Fibroblast of mammary gland (primary cell): Measurements from ENCODE around the gene POLD2.

Source experiments
- DNase-seq: peaks from one replicate; pipeline ENCODE4 v3.0.0-alpha.2; 2010; ENCODE audit warnings: low read depth
- H3K4me3 ChIP-seq: 2 replicates; pipeline ENCODE4 v1.5.1; 2011; ENCODE audit warnings: low read depth, mild to moderate bottlenecking, low read length, moderate library complexity; ENCODE audit not compliant: control insufficient read depth
- TF ChIP-seq, protein P1 (sequence below): conservative IDR thresholded peaks from 2 replicates; pipeline ENCODE4 v1.5.1; 2011; ENCODE audit warnings: low read depth, low read length, inconsistent platforms; ENCODE audit not compliant: control insufficient read depth, insufficient read depth

POLD2 gene

DNA sequence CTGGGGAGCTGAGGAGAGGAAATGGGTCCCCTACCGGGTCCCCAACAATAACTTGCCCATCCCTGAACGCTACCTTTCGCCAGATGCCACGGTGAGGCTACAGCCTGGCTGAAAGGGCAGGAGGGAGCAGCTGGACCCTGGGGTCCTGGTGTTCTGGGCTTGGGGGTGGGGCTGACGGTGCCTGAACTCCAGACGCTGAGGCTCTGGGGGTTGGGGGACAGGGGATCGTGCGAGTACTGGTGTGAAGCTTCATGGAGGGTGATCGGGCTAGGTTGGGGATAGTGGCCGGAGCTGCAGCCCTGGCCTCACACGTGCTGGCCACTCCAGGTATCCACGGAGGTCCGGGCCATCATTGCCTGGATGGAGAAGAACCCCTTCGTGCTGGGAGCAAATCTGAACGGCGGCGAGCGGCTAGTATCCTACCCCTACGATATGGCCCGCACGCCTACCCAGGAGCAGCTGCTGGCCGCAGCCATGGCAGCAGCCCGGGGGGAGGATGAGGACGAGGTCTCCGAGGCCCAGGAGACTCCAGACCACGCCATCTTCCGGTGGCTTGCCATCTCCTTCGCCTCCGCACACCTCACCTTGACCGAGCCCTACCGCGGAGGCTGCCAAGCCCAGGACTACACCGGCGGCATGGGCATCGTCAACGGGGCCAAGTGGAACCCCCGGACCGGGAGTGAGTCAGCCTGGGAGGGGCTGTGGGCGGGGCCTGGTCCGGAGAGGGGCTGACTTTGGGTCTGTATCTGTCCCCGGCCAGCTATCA lies 10.9 kb downstream of the POLD2 start:
- no peak overlapping the region for H3K4me3 ChIP-seq
- TF ChIP-seq, protein P1, sequence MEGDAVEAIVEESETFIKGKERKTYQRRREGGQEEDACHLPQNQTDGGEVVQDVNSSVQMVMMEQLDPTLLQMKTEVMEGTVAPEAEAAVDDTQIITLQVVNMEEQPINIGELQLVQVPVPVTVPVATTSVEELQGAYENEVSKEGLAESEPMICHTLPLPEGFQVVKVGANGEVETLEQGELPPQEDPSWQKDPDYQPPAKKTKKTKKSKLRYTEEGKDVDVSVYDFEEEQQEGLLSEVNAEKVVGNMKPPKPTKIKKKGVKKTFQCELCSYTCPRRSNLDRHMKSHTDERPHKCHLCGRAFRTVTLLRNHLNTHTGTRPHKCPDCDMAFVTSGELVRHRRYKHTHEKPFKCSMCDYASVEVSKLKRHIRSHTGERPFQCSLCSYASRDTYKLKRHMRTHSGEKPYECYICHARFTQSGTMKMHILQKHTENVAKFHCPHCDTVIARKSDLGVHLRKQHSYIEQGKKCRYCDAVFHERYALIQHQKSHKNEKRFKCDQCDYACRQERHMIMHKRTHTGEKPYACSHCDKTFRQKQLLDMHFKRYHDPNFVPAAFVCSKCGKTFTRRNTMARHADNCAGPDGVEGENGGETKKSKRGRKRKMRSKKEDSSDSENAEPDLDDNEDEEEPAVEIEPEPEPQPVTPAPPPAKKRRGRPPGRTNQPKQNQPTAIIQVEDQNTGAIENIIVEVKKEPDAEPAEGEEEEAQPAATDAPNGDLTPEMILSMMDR = no peak
- no peak for DNase-seq

DNA sequence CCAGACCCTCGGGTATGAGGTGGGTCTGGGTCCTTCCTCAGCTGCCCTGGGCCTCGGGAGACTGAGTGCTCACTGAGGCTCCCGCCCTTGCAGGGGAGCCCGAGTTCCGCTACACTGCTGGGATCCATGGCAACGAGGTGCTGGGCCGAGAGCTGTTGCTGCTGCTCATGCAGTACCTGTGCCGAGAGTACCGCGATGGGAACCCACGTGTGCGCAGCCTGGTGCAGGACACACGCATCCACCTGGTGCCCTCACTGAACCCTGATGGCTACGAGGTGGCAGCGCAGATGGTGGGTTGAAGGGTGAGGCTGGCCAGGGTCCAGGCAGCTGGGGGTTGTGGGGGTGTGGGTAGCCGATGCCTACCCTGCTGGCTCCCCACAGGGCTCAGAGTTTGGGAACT lies 11.6 kb downstream of the POLD2 start:
- H3K4me3 ChIP-seq = no peak overlapping the region
- no peak for DNase-seq
- TF ChIP-seq, protein P1 = no peak

DNA sequence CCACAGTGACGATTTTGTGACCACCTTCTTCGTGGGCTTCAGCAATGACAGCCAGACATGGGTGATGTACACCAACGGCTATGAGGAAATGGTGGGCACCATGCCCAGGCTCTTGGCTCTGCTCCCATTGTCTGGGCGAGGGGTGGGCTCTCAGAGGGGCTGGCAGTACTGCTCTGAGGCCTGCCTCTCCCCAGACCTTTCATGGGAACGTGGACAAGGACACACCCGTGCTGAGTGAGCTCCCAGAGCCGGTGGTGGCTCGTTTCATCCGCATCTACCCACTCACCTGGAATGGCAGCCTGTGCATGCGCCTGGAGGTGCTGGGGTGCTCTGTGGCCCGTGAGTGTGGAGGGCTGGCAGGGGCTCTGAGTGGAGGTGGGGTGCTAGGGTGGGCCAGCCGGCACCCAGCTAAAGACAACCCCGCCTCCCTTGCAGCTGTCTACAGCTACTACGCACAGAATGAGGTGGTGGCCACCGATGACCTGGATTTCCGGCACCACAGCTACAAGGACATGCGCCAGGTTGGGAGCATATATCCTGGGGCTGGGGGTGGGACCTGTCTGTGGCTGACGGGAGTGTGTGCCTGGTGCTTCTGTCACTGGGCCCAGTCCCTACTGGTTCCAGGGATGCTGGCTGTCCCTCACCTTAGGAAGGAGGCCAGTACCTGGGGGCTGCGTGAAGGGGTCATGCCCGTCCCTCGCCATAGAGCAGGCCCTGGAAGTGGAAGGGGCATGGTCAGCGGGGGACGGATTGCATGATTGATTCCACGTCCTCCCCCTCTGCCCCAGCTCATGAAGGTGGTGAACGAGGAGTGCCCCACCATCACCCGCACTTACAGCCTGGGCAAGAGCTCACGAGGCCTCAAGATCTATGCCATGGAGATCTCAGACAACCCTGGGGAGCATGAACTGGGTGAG lies 12.4 kb downstream of the POLD2 start:
- TF ChIP-seq, protein P1 = no peak
- no peak for DNase-seq
- no peak overlapping the region for H3K4me3 ChIP-seq

DNA sequence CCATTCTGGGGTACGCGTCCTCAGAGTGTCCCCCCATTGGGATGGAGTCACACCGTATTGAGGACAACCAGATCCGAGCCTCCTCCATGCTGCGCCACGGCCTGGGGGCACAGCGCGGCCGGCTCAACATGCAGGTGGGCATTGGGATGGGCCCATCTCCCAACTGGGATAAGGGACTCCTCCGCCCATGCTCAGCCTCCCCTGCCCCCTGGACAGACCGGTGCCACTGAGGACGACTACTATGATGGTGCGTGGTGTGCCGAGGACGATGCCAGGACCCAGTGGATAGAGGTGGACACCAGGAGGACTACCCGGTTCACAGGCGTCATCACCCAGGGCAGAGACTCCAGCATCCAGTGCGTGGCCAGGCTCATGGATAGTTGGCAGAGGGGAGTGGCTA lies 13.4 kb downstream of the POLD2 start:
- DNase-seq = no peak
- TF ChIP-seq, protein P1 = no peak
- no peak overlapping the region for H3K4me3 ChIP-seq

DNA sequence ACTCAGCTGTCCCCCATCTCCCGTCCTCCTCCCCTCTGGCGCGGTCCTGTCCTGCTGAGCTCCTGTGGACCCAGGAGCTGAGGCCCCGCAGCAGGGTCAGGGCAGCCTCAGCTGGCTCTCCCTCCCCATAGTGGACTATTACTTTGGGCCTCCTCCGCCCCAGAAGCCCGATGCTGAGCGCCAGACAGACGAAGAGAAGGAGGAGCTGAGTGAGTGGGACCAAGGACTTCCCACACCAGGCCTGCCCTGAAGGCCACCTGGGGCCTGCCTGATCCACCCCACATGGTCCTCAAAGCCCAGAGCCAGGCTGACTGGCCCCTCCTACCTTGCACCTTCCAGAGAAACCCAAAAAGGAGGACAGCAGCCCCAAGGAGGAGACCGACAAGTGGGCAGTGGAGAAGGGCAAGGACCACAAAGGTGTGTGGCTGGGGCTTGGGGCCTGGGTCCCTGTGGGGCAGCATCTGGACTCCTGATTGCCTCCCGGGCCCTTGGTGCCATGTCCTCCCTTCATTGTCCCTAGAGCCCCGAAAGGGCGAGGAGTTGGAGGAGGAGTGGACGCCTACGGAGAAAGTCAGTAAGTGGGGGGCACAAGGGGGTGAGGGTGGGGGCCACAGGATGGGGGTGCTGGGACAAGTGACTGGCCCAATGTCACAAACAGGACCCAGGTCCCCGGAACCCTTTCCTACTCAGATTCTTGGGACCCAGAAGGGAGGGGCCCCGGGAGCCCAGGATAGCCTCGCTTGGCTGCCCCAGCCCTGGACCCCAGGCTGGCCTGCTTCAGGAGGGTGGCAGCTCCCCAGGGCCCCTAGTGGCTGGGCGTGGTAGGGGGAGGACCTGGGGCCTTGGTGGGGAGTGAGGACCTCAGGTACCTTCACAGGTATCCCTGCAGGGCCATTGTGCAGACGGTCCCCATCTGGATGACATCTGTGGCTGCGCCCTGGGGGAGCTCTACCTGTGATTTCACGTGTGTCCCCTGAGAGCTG lies 14.3 kb downstream of the POLD2 start:
- DNase-seq = no peak
- TF ChIP-seq, protein P1 = no peak
- no peak overlapping the region for H3K4me3 ChIP-seq
